ENCODE data around the gene FCHSD2. TPM values are rescaled to one million over a fixed set of nuclear protein-coding genes. Genes with fewer than 3 reads are reported as not detected.
A peak's percentile ranks its signal among the peaks of the same experiment; 100 is the strongest.
"Not testable (repeated sequence)": the region's sequence is repeated elsewhere in the genome, so short reads cannot be mapped to it uniquely, and the experiment has no call there.

FCHSD2 gene
- total RNA-seq, 1 experiment from 2014 or later = 10.3 TPM

- DNase-seq (ENCODE audit: low read depth) = no peak
These were observed 9.3 kb upstream of the FCHSD2 start for GRCh38 chr11:73151416-73151815.

- DNase-seq (ENCODE audit: low read depth) = no peak
These were observed 7.0 kb upstream of the FCHSD2 start for GRCh38 chr11:73149105-73149504.

DNA sequence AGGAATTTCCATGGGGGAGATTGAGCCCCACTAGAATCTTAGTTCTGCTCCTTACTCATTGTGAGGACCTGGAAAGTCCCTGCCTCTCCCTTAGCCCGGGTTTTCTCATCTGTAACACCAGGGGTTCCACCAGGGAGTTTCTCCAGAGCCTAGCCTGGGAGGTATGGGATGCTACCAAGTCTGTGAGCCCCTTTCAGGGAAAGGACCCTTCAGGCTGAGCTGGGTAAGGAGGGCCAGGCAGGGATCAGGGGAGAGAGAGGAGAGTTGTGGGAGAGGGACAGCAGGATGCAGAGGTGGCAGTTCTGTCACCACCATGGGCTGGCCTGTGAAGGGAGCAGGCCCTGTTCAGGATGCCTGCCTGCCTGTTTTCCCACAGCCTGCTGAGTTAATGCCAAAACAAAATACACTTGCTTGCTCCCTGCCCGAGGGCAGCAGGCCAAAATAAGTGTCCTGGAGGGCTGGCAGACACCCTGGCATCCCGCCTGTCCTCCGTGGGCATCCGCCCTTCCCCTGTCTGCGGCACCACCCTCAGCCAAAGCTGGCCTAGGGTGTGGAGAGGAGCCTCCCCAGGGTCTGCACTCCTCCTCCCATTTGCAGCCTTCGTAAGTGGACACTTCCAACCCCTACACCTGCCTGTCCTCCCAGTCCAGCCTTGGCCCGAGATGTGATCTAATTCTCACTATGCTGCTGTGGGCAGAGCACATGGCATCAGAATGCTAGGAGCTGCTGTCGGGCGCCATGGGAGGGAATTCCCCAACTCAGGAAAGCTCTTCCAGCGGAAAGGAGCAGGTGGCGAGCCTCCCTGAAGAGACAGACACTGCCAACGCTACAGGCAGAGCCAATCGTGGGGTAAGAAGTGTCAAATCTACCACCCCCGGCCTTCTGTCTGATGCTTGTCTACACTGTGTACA is 5.9 kb upstream of the FCHSD2 start:
- no peak for DNase-seq (ENCODE audit: low read depth)

- DNase-seq (ENCODE audit: low read depth) = no peak
These were observed 4.0 kb upstream of the FCHSD2 start for GRCh38 chr11:73145986-73146575.

- no peak for DNase-seq (ENCODE audit: low read depth)
These were observed 1.2 kb upstream of the FCHSD2 start for GRCh38 chr11:73143126-73143838.

- DNase-seq (ENCODE audit: low read depth) = peak; percentile 78
These were observed 600 bp downstream of the FCHSD2 start for GRCh38 chr11:73141309-73142127.

GRCh38 chr11:73141031-73141308 is 1.1 kb downstream of the FCHSD2 start:
- DNase-seq (ENCODE audit: low read depth) = peak; percentile 44

GRCh38 chr11:73140213-73141030 is 1.7 kb downstream of the FCHSD2 start:
- peak; percentile 55 for DNase-seq (ENCODE audit: low read depth)

DNA sequence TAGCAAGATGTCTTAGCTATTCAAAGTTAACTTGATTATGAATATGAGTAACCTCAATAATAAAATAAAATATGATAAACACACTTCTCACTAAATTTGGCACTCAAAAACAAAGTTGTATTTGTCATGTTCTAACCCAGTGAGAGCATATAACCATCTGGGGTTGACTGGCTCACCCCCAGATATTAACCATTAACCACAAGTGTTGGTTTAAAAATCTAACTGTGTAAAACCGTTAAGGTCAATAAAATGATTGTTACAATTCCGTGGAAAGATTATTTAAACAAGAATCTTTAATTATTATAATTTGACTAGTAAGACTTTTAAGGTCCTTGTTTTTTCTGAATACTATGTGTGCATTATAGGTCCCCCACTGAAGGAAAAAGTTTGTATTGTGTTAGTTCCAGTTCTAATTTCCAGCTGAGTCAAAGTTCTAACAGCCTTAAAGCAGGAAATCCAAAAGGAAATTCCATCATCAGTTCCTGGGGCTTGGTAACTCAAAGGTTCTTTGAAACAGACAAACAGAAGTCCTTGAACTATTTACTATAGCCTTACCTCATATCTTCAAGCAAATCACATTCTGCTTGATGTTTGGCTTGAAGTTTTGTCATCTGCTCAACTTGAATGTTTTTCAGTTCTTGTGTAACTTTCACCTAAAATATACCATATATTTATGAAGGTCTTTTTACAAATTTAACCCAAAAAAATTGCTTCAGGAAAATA is 2.5 kb downstream of the FCHSD2 start:
- DNase-seq (ENCODE audit: low read depth) = peak; percentile 32

GRCh38 chr11:73137944-73138274 is 4.2 kb downstream of the FCHSD2 start:
- no peak for DNase-seq (ENCODE audit: low read depth)

- DNase-seq (ENCODE audit: low read depth) = no peak
These were observed 4.7 kb downstream of the FCHSD2 start for GRCh38 chr11:73137262-73137943.

DNA sequence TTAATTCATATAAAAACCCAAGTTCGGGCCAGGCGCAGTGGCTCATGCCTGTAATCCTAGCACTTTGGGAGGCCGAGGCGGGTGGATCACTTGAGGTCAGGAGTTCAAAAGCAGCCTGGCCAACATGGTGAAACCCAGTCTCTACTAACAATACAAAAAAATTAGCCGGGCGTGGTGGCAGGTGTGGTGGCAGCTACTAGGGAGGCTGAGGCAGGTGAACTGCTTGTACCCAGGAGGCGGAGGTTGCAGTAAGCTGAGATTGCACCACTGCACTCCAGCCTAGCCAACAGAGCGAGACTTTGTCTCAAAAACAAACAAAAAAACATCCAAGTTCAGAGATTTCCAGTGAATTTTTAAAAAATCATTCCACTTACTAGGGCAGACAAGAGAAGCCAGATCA is 5.4 kb downstream of the FCHSD2 start:
- not testable (repeated sequence) for DNase-seq (ENCODE audit: low read depth)

DNA sequence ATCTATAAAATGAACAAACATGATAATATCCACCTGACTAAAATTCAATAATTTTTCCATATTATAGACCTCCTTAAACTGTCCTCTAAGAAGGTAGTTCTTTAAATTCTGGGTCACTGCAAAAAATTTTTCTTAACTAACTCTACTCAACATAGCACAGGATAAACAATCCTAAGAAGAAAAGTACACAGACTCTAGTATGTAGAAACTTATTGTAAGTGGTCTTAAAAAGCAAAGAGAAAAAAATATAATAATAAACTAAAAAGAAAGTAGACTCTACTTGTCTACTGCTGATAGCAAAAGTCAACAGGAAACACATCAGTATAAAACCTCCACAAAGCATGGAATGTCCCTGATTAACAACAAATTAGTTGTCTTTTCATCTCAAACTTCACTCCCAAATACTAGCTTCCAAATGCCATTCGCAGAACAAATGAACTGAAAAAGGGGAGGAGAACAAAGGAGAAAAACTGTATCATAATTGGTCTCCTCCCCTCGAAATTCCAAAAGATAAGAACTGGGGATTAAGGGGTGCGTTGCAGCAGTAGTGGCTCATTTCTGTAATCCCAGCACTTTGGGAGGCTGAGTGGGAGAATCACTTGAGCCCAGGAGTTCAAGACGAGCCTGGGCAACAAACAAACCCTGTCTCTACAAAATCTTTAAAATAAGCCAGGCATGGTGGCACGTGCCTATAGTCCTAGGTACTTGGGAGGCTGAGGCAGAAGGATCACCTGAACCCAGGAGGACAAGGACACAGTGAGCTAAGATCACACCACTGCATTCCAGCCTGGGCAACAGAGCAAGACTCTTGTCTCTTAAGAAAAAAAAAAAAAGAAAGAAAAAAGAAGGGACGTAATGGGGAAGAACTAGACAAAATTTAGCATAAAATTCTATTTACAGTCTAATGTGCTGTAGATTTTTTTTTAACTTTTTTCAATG is 6.5 kb downstream of the FCHSD2 start:
- no peak for DNase-seq (ENCODE audit: low read depth)

- peak; percentile 26 for DNase-seq (ENCODE audit: low read depth)
These were observed 9.8 kb downstream of the FCHSD2 start for GRCh38 chr11:73132349-73132748.

DNA sequence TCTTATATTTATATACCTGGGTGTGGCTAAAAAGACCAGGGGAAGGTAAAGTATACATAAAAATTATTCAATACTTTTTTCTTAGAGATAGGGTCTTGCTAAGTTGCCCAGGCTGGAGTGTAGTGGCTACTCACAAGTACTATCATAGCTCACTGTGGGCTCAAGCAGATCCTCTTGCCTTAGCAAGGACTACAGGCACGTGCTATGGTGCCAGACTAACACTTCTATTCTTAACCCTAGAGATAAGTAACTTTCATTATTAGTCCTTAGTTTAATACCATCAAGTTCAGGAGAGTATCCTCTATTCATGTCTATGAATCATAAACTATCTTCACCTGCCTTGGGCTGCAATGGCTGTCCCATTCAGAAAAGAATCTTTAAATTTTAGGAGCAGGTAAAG is 11.9 kb downstream of the FCHSD2 start:
- no peak for DNase-seq (ENCODE audit: low read depth)

- DNase-seq (ENCODE audit: low read depth) = no peak
These were observed 12.9 kb downstream of the FCHSD2 start for GRCh38 chr11:73129198-73129597.

DNA sequence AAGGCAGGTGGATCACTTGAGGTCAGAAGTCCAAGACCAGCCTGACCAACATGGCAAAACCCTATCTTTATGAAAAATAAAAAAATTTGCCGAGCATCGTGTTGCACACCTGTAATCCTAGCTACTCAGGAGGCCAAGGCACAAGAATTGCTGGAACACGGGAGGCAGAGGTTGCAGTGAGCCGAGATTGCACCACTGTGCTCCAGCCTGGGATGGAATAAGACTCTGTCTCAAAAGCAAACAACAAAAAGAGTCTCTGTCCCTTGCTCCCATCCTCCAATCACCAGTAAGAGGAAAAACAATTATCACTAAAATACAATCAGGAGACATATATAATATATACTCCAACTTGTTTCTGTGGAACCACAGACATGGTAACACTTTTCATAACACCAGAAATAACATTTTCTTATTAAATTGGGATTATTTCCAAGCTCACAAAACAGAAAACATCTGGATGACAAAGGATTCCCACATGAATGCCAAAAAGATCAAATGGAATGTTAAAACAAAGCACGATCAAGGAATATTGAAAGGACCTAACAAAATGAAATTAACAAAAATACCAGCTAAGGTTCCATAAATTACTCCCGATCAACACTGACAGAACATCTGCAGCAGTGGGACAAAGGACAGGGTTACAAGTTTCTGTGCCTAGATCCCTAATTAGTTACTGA is 15.2 kb downstream of the FCHSD2 start:
- no peak for DNase-seq (ENCODE audit: low read depth)

DNA sequence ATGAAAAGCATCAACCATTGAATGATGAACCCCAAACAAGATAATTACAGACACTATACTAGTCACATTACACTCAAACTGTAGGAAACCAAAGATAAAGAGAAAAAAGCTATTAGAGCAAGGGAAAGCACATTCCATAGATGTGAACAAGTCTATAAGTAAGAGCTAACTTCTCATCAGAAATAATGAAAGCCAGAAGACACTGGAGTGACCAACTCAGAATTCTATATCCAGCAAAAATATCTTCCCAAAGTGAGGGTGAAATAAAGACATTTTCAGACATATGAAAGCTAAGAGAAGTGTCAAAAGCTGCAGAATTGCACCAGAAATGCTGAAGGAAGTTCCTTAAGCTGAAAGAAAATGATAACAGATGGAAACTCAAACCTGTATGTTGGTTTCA is 17.3 kb downstream of the FCHSD2 start:
- no peak for DNase-seq (ENCODE audit: low read depth)
